HG03520 (cell line): Measurements from ENCODE around the gene DNAI1.
"Not testable (repeated sequence)": the region's sequence is repeated elsewhere in the genome, so short reads cannot be mapped to it uniquely, and the experiment has no call there.

ENCODE experiments used
- ATAC-seq: cut with Tn5 transposase; IDR thresholded peaks from one replicate; pipeline ENCODE4 v1.9.1; 2021; ENCODE audit warnings: mild to moderate bottlenecking, moderate library complexity; ENCODE audit not compliant: unreplicated experiment

DNAI1 gene

DNA sequence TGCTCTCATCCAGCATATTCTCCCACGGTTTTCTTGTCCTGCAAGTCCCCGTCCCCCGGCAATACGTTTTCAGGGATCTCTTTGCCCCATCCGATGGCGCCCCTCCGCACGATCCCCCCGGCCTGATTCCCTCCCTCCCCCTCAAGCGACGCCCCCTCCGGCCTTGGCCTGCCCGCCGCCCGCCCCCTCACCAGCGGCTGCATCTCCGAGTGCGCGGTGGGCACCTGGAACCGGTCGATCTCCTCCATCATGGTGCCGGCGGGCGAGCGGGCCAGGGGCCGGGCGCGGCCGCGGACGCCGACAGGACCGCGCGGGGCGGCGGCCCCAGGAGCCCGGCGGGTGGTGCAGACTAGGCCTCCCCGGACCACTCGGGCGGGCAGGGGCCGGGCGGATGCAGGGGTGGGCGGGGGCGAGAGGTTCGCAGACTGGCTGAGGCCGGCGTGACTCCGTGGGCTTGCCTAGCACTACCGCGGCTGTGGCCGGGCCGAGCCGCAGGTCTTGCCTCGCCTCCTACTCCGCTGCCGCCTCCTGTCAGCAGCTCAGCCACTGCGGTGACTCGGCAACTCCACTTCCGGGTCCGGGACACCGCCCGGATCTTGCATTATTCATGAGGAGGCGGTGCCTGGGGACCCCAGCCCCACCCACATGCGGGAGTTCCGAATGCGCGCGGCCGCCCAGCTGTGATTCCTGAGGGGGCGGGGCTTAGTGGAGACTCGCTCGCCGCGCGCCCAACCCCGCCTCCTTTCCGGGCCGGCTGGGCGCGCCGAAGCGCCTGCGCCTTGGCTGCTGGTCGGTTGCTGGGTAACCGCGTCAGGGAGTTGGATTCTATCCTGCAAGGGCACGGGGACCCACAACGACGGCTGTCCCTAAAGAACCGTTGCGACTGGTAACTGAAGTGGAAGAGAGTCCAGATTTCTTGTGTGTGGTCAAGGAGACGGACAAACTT, at the start of gene DNAI1, which contains the start of gene FAM219A:
TSS of gene DNAI1 (plus strand) at position 793 of the 946 bp plus-strand sequence. CDS start 201 bp downstream, outside the sequence.
TSS of gene FAM219A (minus strand) at position 558 of the 946 bp plus-strand sequence. CDS start at position 251, 307 bp downstream.
- ATAC-seq: peak; percentile 94

DNA sequence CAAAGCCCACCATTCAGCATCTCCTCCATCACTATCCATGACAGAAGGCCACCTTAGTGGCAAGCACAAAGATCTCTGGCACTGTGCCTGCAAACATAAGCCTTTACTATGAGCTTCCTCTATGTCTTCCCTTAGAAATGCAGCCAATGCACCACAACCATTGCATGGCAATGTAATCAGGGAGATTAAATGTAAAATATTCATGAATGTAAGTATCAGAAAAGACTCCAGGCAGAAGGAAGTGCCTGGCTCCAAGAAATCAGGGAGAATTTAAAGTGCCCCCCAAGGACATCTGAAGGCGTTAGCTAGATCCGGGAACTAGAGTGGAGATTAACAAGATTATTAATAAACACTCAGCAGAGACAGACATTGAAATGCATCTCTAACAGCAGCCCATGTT, 49.5 kb upstream of the DNAI1 start:
- no peak for ATAC-seq

- no peak for ATAC-seq
Measured at GRCh38 chr9:34412336-34412735, 46.3 kb upstream of the DNAI1 start.

GRCh38 chr9:34413231-34413852, 45.3 kb upstream of the DNAI1 start:
- ATAC-seq: no peak

DNA sequence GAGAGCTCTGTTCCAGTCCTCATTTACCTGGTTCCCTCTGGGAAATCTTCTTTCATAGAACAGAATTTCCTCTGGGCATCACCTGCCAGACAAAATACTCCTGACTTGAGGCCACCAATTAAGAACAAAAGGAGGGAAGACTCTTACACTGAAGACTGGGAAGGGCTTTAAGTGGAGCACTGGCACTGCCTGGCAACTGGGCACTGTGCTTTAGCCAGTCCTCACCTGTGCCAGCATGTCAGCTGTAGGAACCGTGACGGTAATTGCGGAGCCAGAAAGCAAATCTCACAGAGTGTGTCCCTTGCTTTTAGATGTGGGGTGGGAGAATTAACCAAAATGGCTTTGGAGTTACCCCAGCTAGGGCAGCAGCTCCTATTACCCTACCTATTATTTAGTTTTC, 40.9 kb upstream of the DNAI1 start:
- no peak for ATAC-seq

GRCh38 chr9:34419716-34420504, 38.7 kb upstream of the DNAI1 start:
- ATAC-seq: no peak

GRCh38 chr9:34426347-34427074, 32.1 kb upstream of the DNAI1 start:
- no peak for ATAC-seq

DNA sequence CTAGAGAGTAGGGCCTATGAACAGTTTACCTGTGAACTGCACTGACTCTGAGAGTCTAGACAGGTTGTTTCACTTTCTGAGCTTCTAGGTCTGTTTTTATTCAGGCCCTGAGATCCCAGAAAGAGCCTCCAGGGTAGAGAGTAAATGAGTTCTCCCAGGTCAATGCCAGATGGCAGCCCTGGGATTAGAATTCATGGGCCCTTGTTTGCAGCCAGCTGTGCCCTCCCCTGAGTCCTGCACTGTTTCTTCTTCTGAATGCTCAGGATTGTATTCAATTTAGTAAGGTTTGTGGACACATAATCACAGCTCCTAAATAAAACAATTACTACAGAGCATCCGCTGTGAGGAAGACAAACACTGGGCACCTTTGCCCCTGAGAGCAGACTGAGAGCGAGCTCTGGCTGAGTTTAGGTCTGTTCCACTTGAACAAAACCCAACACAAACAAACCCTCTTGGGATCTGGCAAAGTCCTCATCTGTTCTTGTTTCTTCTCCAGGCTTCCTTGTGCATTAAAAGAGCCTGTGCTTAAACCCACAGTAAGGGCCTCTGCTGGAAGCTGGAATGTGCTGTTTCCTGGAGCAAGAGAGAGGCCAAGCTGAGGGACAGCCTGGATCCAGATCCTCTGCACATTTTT, 30.2 kb upstream of the DNAI1 start:
- ATAC-seq: no peak

DNA sequence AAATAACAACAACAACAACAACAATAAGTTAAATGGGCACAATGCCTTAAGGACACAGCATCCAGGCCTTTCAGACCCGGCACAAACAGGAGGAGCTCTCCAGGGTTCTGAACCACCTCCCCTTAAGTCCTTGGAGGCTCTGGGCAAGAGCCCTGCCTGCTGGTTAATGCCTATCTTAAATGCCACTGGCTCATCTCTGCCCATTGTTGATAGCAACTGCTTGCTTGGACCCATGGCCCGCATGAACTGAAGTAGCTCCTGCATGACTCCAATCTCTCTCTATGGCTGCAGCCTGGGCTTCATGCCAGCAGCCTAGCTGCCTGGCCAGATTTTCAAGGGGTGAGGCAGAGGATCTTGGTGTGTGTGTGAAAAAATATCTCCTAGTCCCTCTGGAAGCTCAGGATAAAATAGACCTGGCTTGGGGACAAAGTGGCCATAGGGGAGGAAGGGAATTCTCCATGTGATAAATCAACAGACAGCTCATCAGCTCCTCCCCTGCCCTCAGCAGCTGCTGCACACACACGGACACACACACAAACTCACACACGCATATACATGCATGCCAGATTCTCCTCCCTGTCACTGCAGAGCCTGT, 27.7 kb upstream of the DNAI1 start:
- ATAC-seq: no peak

DNA sequence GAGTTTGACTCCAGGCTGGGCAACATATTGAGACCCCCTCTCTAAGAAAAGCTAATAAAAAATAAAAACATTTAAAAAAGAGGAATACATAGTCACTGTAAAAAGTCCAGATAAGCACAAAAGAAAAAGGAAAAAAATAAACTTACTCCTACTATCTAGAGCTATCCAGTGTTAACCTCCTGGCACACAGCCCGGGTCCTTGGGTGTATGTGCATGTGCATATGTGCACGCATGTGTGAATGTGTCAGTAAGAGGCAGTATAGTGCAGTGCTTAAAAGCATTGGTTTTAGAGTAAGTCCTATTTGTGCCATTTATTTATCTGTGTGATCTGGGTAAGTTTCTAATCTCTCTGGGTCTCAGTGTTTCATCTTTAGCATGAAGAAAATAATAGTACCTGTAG, 26.9 kb upstream of the DNAI1 start:
- no peak for ATAC-seq

DNA sequence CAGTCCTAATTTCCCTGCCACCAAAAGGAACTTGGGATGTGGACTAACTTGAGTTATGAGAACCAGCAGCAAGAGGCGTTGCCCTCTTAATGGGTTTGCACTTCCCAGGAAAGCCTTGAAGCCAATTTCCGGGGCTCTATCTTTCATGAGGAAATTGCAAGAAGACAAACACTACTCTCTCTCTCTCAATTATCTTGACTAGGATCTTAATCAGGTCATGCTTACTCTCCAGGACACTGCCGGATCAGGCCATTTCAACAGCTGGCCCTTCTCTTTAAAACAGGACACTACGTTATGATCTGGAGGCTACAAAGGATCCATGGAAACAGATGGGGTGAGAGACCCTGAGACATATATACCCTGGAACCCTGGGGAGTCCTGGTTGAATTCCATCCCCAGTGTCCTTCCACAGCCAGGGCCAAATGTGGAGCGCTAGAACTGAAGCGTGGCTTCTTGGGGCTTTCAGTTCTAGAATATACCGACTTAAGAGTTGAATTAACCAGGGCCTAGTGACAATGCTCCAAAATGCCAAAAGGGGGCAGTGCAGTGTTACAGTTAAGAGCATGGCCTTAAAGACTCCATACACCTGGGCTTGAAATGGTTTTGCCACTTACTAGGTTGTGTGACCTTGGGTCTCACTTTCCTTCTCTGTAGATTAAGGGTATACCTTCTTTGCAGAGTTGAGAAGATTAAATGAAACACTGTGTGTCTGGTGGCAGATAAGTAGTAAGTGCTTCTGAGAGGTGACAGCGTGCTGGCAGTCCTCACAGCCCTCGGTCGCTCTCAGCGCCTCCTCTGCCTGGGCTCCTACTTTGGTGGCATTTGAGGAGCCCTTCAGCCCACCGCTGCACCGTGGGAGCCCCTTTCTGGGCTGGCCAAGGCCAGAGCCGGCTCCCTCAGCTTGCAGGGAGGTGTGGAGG, 21.3 kb upstream of the DNAI1 start:
- ATAC-seq: no peak

- ATAC-seq: not testable (repeated sequence)
Measured at GRCh38 chr9:34437926-34438307, 20.7 kb upstream of the DNAI1 start.

- not testable (repeated sequence) for ATAC-seq
Measured at GRCh38 chr9:34438465-34438864, 20.1 kb upstream of the DNAI1 start.

GRCh38 chr9:34440017-34440416, 18.6 kb upstream of the DNAI1 start:
- no peak for ATAC-seq

GRCh38 chr9:34442770-34443169, 15.8 kb upstream of the DNAI1 start:
- ATAC-seq: no peak

DNA sequence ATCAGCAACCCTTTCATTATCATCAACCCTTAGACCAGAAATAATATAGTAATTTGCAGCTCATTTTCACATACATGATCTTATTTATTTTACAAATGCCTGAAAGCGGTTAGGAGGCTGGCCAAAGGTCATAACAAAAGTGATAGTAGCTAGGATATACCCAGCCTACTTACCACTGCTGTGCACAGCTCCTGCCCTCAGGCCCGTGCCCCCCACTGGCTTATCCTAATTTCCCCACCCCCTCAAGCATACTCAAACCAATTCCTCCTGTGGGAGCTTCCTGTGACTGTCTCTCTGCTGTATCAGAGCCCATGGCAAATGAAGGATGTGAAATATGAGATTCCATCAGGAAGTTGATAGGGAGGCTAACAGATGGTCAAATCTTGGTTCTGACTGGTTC, 15.1 kb upstream of the DNAI1 start:
- ATAC-seq: no peak

DNA sequence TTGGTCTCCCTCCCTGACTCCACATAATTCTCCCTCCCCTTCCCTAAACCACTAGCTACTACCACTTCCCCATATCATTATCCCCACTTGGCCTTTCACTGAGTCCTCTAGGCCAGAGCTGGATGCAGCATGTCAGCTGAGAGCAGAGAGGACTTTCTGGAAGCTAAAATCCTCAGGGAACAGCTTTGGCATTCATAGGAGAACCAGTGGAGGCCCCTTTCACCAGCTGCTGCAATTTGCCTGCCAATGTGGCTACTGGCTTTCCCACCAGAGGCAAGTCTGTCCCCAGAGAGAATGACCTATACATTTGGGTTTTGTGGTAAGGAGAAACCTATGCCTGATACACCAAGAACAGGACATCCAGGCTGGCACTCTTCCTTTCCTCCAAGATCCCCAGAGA, 14.6 kb upstream of the DNAI1 start:
- no peak for ATAC-seq

- ATAC-seq: no peak
Measured at GRCh38 chr9:34446468-34446891, 12.1 kb upstream of the DNAI1 start.

DNA sequence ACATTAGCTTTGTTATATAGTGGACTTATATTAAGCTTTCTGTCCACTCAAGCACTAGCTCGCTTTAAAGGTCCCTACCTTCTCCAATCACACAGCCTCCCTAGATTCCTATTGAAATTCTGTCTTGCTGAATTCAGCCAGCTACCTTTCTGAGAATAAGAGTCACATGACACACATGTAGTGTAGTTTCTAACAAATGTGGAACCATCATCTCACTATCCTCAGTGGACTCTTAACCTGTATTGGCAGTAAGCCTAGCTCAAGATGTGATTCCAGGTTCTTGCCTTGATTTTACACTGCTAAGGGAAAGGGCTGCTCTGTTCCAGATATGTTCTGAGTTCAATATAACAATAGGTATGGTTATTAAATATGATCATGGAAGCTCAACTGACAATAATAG, 11.7 kb upstream of the DNAI1 start:
- no peak for ATAC-seq
